Body of pancreas (tissue), 4 donors: ENCODE results near the gene CRYZ.

ENCODE experiments used
- CTCF ChIP-seq, 7 experiments: fragments of 450-650 bp in 4 of 7; fragments of 200-600 bp in 3 of 7; sonication (generic) in 3 of 7; IDR thresholded peaks; one replicate each; pipeline ENCODE4 v1.5.1; 2016 to 2019; ENCODE audit warnings: antibody characterized with exemption in 7 of 7
- POLR2A ChIP-seq, 3 donors: fragments of 450-650 bp; IDR thresholded peaks; one replicate each; pipeline ENCODE4 v1.6.1; 2016; ENCODE audit warnings: antibody characterized with exemption in 3 of 3, mild to moderate bottlenecking in 2 of 3

GRCh38 chr1:74716822-74717221 is 16.0 kb downstream of the CRYZ start:
- TF ChIP-seq CTCF (IDR thresholded peaks at IDR 0.05) = no peak
- TF ChIP-seq POLR2A (IDR thresholded peaks at IDR 0.05) = no peak
